ENCODE measurements around the gene ZEB1. TPM values are rescaled to one million over a fixed set of nuclear protein-coding genes. Genes with fewer than 3 reads are reported as not detected.

Gene ZEB1
- total and polyA plus RNA-seq, 9 of the 15 experiments (the other 6 are each of a cell fraction or from before 2014, with no cell fraction given): 2.1 to 8.4 (median 4.9) TPM

DNA sequence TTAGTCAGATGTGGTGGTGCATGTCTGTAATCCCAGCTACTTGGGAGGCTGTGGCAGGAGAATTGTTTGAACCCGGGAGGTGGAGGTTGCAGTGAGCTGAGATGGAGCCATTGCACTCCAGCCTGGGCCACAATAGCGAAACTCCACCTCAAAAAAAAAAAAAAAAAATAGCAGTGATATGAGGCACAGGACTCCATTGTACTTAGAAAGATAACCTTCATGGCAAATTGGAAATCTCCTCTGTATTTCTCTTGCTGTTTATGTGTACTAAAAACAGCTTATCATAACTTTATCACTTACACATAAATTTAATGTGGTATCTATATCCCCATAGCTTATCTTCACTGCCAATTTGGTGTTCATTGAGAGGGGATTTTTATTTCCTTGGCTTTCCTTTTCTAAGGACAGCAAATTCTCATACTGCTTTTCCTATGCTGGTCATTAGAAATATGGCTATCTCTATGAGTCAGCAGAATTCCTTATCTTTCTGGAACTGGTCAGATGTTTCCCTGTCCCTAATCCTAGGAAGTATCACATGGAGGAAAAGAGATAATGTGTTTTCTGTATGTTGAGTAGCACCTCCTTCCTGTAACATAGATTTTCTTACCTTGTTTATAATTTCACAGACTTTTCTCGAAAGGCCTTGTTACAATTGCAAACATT, 40.6 kb upstream of the ZEB1 start (continued):
- TF ChIP-seq, protein P1, sequence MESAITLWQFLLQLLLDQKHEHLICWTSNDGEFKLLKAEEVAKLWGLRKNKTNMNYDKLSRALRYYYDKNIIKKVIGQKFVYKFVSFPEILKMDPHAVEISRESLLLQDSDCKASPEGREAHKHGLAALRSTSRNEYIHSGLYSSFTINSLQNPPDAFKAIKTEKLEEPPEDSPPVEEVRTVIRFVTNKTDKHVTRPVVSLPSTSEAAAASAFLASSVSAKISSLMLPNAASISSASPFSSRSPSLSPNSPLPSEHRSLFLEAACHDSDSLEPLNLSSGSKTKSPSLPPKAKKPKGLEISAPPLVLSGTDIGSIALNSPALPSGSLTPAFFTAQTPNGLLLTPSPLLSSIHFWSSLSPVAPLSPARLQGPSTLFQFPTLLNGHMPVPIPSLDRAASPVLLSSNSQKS (CRISPR knock-in tag; IDR thresholded peaks at IDR 0.05): no peak
- TF ChIP-seq FOXJ3 (CRISPR knock-in tag; IDR thresholded peaks at IDR 0.05) (no peak), ZNF217 (CRISPR knock-in tag; IDR thresholded peaks at IDR 0.05) (no peak), U2AF2 (optimal IDR thresholded peaks at IDR 0.05; ENCODE audit: low read depth, low read length) (no peak), ZBTB7A (IDR thresholded peaks at IDR 0.05; ENCODE audit: borderline replicate concordance, control insufficient read depth, low read depth, low read length) (no peak), TAF9B (IDR thresholded peaks at IDR 0.05; ENCODE audit: partially characterized antibody) (peak; percentile 12), TAF7 (tag; IDR thresholded peaks at IDR 0.05) (no peak), RAD21 (CRISPR knock-in tag; conservative IDR thresholded peaks at IDR 0.05 in 1 of 2, IDR thresholded peaks at IDR 0.05 in 1 of 2) (no peak), SAP30 (IDR thresholded peaks at IDR 0.05; ENCODE audit: borderline replicate concordance, insufficient read depth, low read depth, low read length, poor library complexity, severe bottlenecking) (no peak), FOXA1 (IDR thresholded peaks at IDR 0.05; ENCODE audit: borderline replicate concordance) (no peak), E2F3 (CRISPR knock-in tag; IDR thresholded peaks at IDR 0.05) (no peak), RHOXF2B (CRISPR knock-in tag; conservative IDR thresholded peaks at IDR 0.05) (no peak), ZNF184 (CRISPR knock-in tag; IDR thresholded peaks at IDR 0.05) (no peak)
- TF ChIP-seq, protein P2, sequence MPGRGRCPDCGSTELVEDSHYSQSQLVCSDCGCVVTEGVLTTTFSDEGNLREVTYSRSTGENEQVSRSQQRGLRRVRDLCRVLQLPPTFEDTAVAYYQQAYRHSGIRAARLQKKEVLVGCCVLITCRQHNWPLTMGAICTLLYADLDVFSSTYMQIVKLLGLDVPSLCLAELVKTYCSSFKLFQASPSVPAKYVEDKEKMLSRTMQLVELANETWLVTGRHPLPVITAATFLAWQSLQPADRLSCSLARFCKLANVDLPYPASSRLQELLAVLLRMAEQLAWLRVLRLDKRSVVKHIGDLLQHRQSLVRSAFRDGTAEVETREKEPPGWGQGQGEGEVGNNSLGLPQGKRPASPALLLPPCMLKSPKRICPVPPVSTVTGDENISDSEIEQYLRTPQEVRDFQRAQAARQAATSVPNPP (IDR thresholded peaks at IDR 0.05; ENCODE audit: borderline replicate concordance, insufficient read depth, insufficient read length): no peak
- TF ChIP-seq, protein P3, sequence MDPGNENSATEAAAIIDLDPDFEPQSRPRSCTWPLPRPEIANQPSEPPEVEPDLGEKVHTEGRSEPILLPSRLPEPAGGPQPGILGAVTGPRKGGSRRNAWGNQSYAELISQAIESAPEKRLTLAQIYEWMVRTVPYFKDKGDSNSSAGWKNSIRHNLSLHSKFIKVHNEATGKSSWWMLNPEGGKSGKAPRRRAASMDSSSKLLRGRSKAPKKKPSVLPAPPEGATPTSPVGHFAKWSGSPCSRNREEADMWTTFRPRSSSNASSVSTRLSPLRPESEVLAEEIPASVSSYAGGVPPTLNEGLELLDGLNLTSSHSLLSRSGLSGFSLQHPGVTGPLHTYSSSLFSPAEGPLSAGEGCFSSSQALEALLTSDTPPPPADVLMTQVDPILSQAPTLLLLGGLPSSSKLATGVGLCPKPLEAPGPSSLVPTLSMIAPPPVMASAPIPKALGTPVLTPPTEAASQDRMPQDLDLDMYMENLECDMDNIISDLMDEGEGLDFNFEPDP (CRISPR knock-in tag; IDR thresholded peaks at IDR 0.05): no peak
- TF ChIP-seq, protein P4, sequence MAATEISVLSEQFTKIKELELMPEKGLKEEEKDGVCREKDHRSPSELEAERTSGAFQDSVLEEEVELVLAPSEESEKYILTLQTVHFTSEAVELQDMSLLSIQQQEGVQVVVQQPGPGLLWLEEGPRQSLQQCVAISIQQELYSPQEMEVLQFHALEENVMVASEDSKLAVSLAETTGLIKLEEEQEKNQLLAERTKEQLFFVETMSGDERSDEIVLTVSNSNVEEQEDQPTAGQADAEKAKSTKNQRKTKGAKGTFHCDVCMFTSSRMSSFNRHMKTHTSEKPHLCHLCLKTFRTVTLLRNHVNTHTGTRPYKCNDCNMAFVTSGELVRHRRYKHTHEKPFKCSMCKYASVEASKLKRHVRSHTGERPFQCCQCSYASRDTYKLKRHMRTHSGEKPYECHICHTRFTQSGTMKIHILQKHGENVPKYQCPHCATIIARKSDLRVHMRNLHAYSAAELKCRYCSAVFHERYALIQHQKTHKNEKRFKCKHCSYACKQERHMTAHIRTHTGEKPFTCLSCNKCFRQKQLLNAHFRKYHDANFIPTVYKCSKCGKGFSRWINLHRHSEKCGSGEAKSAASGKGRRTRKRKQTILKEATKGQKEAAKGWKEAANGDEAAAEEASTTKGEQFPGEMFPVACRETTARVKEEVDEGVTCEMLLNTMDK (IDR thresholded peaks at IDR 0.05; ENCODE audit: borderline replicate concordance, insufficient read depth, low read depth, low read length, poor library complexity, severe bottlenecking): no peak
- TF ChIP-seq, protein P5, sequence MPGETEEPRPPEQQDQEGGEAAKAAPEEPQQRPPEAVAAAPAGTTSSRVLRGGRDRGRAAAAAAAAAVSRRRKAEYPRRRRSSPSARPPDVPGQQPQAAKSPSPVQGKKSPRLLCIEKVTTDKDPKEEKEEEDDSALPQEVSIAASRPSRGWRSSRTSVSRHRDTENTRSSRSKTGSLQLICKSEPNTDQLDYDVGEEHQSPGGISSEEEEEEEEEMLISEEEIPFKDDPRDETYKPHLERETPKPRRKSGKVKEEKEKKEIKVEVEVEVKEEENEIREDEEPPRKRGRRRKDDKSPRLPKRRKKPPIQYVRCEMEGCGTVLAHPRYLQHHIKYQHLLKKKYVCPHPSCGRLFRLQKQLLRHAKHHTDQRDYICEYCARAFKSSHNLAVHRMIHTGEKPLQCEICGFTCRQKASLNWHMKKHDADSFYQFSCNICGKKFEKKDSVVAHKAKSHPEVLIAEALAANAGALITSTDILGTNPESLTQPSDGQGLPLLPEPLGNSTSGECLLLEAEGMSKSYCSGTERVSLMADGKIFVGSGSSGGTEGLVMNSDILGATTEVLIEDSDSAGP (CRISPR knock-in tag; IDR thresholded peaks at IDR 0.05): no peak
